HepG2 (cell line): ENCODE measurements around the gene SLC22A7. TPM values are rescaled to one million over a fixed set of nuclear protein-coding genes. Genes with fewer than 3 reads are reported as not detected.
A peak's percentile ranks its signal among the peaks of the same experiment; 100 is the strongest.

Source experiments
- ATAD3A ChIP-seq: sonication (generic); formaldehyde crosslinking; IDR thresholded peaks from 2 replicates; pipeline ENCODE4 v1.4.0; 2020; ENCODE audit warnings: missing genetic modification reagents
- KDM5A ChIP-seq: fragments of 200-600 bp; sonication (generic); IDR thresholded peaks from 2 replicates; pipeline ENCODE4 v1.7.0; 2018; ENCODE audit warnings: antibody characterized with exemption, mild to moderate bottlenecking, low read length, borderline replicate concordance
- MAFG ChIP-seq: sonication (generic); formaldehyde crosslinking; IDR thresholded peaks from 2 replicates; pipeline ENCODE4 v1.5.1; 2020; ENCODE audit warnings: mild to moderate bottlenecking, missing genetic modification reagents
- POGZ ChIP-seq: sonication (generic); formaldehyde crosslinking; IDR thresholded peaks from 2 replicates; pipeline ENCODE4 v1.4.0; 2020; ENCODE audit warnings: mild to moderate bottlenecking, missing genetic modification reagents
- POLR2A ChIP-seq, 2 experiments: IDR thresholded peaks; 2 replicates each; pipeline ENCODE4 v1.6.1; 2011; ENCODE audit warnings: low read depth in 2 of 2, low read length in 2 of 2, mild to moderate bottlenecking in 1 of 2, moderate library complexity in 1 of 2; ENCODE audit not compliant: insufficient read depth in 1 of 2
- POLR2AphosphoS5 ChIP-seq: IDR thresholded peaks from 2 replicates; pipeline ENCODE4 v1.6.1; 2012; ENCODE audit warnings: low read depth, low read length
- RBM22 ChIP-seq: fragments of 200-400 bp; formaldehyde crosslinking; optimal IDR thresholded peaks from 2 replicates; pipeline ENCODE3; 2017; ENCODE audit warnings: mild to moderate bottlenecking, low read length, moderate library complexity
- RERE ChIP-seq: IDR thresholded peaks from 2 replicates; pipeline ENCODE4 v1.6.1; 2016; ENCODE audit warnings: low read depth, missing genetic modification reagents, missing compliant biosample characterization
- SALL2 ChIP-seq: sonication (generic); formaldehyde crosslinking; IDR thresholded peaks from 2 replicates; pipeline ENCODE4 v1.8.1; 2023; ENCODE audit warnings: mild to moderate bottlenecking, missing genetic modification reagents, inconsistent platforms
- SKI ChIP-seq: fragments of 450-650 bp; IDR thresholded peaks from one replicate; pipeline ENCODE4 v1.6.1; 2018; ENCODE audit warnings: mild to moderate bottlenecking; ENCODE audit not compliant: partially characterized antibody
- SRSF4 ChIP-seq: fragments of 200-400 bp; formaldehyde crosslinking; IDR thresholded peaks from one replicate; pipeline ENCODE4 v1.6.1; 2018; ENCODE audit warnings: mild to moderate bottlenecking, low read depth, low read length, moderate library complexity; ENCODE audit not compliant: poor library complexity, severe bottlenecking
- ZNF496 ChIP-seq: sonication (generic); formaldehyde crosslinking; IDR thresholded peaks from 2 replicates; pipeline ENCODE4 v1.8.1; 2023; ENCODE audit warnings: mild to moderate bottlenecking, moderate library complexity, missing genetic modification reagents; ENCODE audit not compliant: insufficient replicate concordance
- ZNF644 ChIP-seq: IDR thresholded peaks from 2 replicates; pipeline ENCODE4 v1.6.1; 2016; ENCODE audit warnings: low read depth
- ZNF660 ChIP-seq: sonication (generic); formaldehyde crosslinking; IDR thresholded peaks from 2 replicates; pipeline ENCODE4 v1.5.1; 2020; ENCODE audit warnings: mild to moderate bottlenecking, low read depth, missing genetic modification reagents, borderline replicate concordance
- ZNF678 ChIP-seq: sonication (generic); formaldehyde crosslinking; IDR thresholded peaks from 2 replicates; pipeline ENCODE4 v1.4.0; 2020; ENCODE audit warnings: mild to moderate bottlenecking, missing genetic modification reagents
- ZNF792 ChIP-seq: IDR thresholded peaks from 2 replicates; pipeline ENCODE4 v1.6.1; 2016
- ZSCAN5A ChIP-seq: sonication (generic); formaldehyde crosslinking; IDR thresholded peaks from 2 replicates; pipeline ENCODE4 v1.8.0; 2022; ENCODE audit warnings: mild to moderate bottlenecking, missing genetic modification reagents, borderline replicate concordance
- polyA plus RNA-seq, 8 experiments: library from polyadenylated mRNA; depleted of rRNA in 3 of 8; stranded (reverse) in 7 of 8; unstranded in 1 of 8; fragments of >200 nt; fragmentation: Illumina TruSeq in 4 of 8; extraction: Trizol in 4 of 8; gene quantifications; 2 replicates each; pipeline versions ENCODE4 v1.2.1 to v1.2.3, GENCODE V29; 2011 to 2016; ENCODE audit warnings: low read depth in 4 of 8, missing spikeins in 1 of 8, mixed read lengths in 1 of 8; ENCODE audit not compliant: insufficient read depth in 1 of 8
- total RNA-seq, 5 experiments: library from RNA; depleted of rRNA; stranded (reverse); fragments of >200 nt; fragmentation: Illumina TruSeq; extraction: Trizol; gene quantifications; 2 replicates each; pipeline ENCODE4 v1.2.3, GENCODE V29; 2016; ENCODE audit warnings: low read depth in 1 of 5
- TF ChIP-seq, protein P1 (sequence below): sonication (generic); formaldehyde crosslinking; IDR thresholded peaks from 2 replicates; pipeline ENCODE4 v1.5.1; 2020; ENCODE audit warnings: mild to moderate bottlenecking, missing genetic modification reagents, borderline replicate concordance

SLC22A7 gene
- total and polyA plus RNA-seq, 2 of the 13 experiments (the other 11 are each of a cell fraction or from before 2014, with no cell fraction given): 5.3 to 22.6 TPM

GRCh38 chr6:43276577-43277305 lies 21.3 kb upstream of the SLC22A7 start (continued):
- TF ChIP-seq ZNF792 (CRISPR knock-in tag) (peak; percentile 68), ZNF678 (CRISPR knock-in tag) (no peak), MAFG (no peak), KDM5A (no peak), POGZ (CRISPR knock-in tag) (0 out of 2 replicates have a peak, but pooled peaks have one; percentile 18), POLR2AphosphoS5 (peak; percentile 28; the same call in 1 of the 2 replicates), RBM22 (peak; percentile 78), SRSF4 (no peak), ZNF644 (CRISPR knock-in tag) (no peak), ZSCAN5A (CRISPR knock-in tag) (no peak), POLR2A (IDR thresholded peaks at IDR 0.05; ENCODE audit: insufficient read depth in 1 of 2, low read depth in 2 of 2, low read length in 2 of 2) (no peak; a peak in 1 of 4 replicates), ZNF660 (CRISPR knock-in tag) (no peak), ATAD3A (no peak), RERE (CRISPR knock-in tag) (no peak), SKI (peak; percentile 14), ZNF496 (CRISPR knock-in tag) (no peak), SALL2 (no peak)
- TF ChIP-seq, protein P1, sequence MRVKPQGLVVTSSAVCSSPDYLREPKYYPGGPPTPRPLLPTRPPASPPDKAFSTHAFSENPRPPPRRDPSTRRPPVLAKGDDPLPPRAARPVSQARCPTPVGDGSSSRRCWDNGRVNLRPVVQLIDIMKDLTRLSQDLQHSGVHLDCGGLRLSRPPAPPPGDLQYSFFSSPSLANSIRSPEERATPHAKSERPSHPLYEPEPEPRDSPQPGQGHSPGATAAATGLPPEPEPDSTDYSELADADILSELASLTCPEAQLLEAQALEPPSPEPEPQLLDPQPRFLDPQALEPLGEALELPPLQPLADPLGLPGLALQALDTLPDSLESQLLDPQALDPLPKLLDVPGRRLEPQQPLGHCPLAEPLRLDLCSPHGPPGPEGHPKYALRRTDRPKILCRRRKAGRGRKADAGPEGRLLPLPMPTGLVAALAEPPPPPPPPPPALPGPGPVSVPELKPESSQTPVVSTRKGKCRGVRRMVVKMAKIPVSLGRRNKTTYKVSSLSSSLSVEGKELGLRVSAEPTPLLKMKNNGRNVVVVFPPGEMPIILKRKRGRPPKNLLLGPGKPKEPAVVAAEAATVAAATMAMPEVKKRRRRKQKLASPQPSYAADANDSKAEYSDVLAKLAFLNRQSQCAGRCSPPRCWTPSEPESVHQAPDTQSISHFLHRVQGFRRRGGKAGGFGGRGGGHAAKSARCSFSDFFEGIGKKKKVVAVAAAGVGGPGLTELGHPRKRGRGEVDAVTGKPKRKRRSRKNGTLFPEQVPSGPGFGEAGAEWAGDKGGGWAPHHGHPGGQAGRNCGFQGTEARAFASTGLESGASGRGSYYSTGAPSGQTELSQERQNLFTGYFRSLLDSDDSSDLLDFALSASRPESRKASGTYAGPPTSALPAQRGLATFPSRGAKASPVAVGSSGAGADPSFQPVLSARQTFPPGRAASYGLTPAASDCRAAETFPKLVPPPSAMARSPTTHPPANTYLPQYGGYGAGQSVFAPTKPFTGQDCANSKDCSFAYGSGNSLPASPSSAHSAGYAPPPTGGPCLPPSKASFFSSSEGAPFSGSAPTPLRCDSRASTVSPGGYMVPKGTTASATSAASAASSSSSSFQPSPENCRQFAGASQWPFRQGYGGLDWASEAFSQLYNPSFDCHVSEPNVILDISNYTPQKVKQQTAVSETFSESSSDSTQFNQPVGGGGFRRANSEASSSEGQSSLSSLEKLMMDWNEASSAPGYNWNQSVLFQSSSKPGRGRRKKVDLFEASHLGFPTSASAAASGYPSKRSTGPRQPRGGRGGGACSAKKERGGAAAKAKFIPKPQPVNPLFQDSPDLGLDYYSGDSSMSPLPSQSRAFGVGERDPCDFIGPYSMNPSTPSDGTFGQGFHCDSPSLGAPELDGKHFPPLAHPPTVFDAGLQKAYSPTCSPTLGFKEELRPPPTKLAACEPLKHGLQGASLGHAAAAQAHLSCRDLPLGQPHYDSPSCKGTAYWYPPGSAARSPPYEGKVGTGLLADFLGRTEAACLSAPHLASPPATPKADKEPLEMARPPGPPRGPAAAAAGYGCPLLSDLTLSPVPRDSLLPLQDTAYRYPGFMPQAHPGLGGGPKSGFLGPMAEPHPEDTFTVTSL (CRISPR knock-in tag): peak; percentile 45; the same call in 1 of the 2 replicates
